Smooth muscle cell (in vitro differentiated cells): ENCODE measurements around the gene RASSF4. TPM values are rescaled to one million over a fixed set of nuclear protein-coding genes. Genes with fewer than 3 reads are reported as not detected.

Experiments
- DNase-seq: peaks from one replicate; lab custom pipeline; 2025; ENCODE audit not compliant: unreplicated experiment; lab: John Stamatoyannopoulos, UW
- H2AFZ ChIP-seq: fragments of 200-600 bp; sonication (generic); 2 replicates; pipeline ENCODE4 v1.6.0; 2016; ENCODE audit warnings: antibody characterized with exemption, low read depth, mild to moderate bottlenecking
- H3F3A ChIP-seq: fragments of 200-600 bp; sonication (generic); 2 replicates; pipeline ENCODE4 v1.6.0; 2017; ENCODE audit warnings: antibody characterized with exemption, low read depth
- H3K27ac ChIP-seq: fragments of 200-600 bp; sonication (generic); 2 replicates; pipeline ENCODE4 v1.5.1; 2016; ENCODE audit warnings: low read depth, mild to moderate bottlenecking
- H3K27me3 ChIP-seq: fragments of 200-600 bp; sonication (generic); 2 replicates; pipeline ENCODE4 v1.6.1; 2016; ENCODE audit warnings: low read depth, mild to moderate bottlenecking
- H3K36me3 ChIP-seq: fragments of 200-600 bp; sonication (generic); 2 replicates; pipeline ENCODE4 v1.5.1; 2016; ENCODE audit warnings: low read depth
- H3K4me1 ChIP-seq: fragments of 200-600 bp; sonication (generic); 2 replicates; pipeline ENCODE4 v1.5.1; 2016; ENCODE audit warnings: low read depth
- H3K4me2 ChIP-seq: fragments of 200-600 bp; sonication (generic); 2 replicates; pipeline ENCODE4 v1.6.0; 2016; ENCODE audit warnings: mild to moderate bottlenecking
- H3K4me3 ChIP-seq: fragments of 200-600 bp; sonication (generic); 2 replicates; pipeline ENCODE4 v1.5.1; 2016; ENCODE audit warnings: mild to moderate bottlenecking
- H3K79me2 ChIP-seq: fragments of 200-600 bp; sonication (generic); 2 replicates; pipeline ENCODE4 v1.6.0; 2016; ENCODE audit warnings: low read depth, mild to moderate bottlenecking
- H3K9ac ChIP-seq: fragments of 200-600 bp; sonication (generic); 2 replicates; pipeline ENCODE4 v1.6.0; 2016; ENCODE audit warnings: low read depth
- H3K9me3 ChIP-seq: fragments of 200-600 bp; sonication (generic); replicated peaks from 2 replicates; pipeline ENCODE4 v1.5.1; 2016; ENCODE audit warnings: low read depth
- H4K20me1 ChIP-seq: fragments of 200-600 bp; sonication (generic); 2 replicates; pipeline ENCODE4 v1.6.0; 2016; ENCODE audit warnings: low read depth
- WGBS: methylation state at CpG from one replicate; pipeline ENCODE4 v1.1.7; 2016; ENCODE audit warnings: low lambda C conversion rate; 5-methylcytosine and 5-hydroxymethylcytosine counted together
- polyA plus RNA-seq: library from polyadenylated mRNA; unstranded; fragments of >200 nt; fragmentation: Nextera tagmentation; extraction: Ambion mirVana; gene quantifications from 2 replicates; pipeline ENCODE4 v1.2.1, GENCODE V29; 2016
- total RNA-seq: library from RNA; depleted of rRNA; stranded (reverse); fragments of >200 nt; gene quantifications from 2 replicates; pipeline ENCODE4 v1.2.3, GENCODE V29; 2014
- TF ChIP-seq, protein P1 (sequence below): fragments of 200-600 bp; sonication (generic); IDR thresholded peaks from 2 replicates; pipeline ENCODE4 v1.5.1; 2017; ENCODE audit warnings: borderline replicate concordance, mild to moderate bottlenecking, antibody characterized with exemption; ENCODE audit not compliant: insufficient read depth, poor library complexity, severe bottlenecking

RASSF4 gene
- total and polyA plus RNA-seq, 2 experiments from 2014 or later = 8.3 to 14.8 TPM

- Histone ChIP-seq H3K27ac (no peak overlapping the region), H3K9me3 (no peaks in the 10 kb centered on the region), H3K4me1 (peaks cover 29% of the 10 kb centered on the region), H2AFZ (no peak overlapping the region), H4K20me1 (no peaks in the 10 kb centered on the region), H3K36me3 (no peaks in the 10 kb centered on the region), H3K4me3 (no peak overlapping the region), H3K79me2 (no peaks in the 10 kb centered on the region), H3F3A (peaks cover 2% of the 10 kb centered on the region), H3K4me2 (no peak overlapping the region), H3K27me3 (no peaks in the 10 kb centered on the region), H3K9ac (no peak overlapping the region)
- no peak for DNase-seq
- TF ChIP-seq, protein P1, sequence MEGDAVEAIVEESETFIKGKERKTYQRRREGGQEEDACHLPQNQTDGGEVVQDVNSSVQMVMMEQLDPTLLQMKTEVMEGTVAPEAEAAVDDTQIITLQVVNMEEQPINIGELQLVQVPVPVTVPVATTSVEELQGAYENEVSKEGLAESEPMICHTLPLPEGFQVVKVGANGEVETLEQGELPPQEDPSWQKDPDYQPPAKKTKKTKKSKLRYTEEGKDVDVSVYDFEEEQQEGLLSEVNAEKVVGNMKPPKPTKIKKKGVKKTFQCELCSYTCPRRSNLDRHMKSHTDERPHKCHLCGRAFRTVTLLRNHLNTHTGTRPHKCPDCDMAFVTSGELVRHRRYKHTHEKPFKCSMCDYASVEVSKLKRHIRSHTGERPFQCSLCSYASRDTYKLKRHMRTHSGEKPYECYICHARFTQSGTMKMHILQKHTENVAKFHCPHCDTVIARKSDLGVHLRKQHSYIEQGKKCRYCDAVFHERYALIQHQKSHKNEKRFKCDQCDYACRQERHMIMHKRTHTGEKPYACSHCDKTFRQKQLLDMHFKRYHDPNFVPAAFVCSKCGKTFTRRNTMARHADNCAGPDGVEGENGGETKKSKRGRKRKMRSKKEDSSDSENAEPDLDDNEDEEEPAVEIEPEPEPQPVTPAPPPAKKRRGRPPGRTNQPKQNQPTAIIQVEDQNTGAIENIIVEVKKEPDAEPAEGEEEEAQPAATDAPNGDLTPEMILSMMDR = no peak
- WGBS = 96% methylated on average over 10 of the region's 10 CpGs
Measured at GRCh38 chr10:44988957-44989585, 29.5 kb downstream of the RASSF4 start.

GRCh38 chr10:44989597-44990301 is 30.1 kb downstream of the RASSF4 start:
- WGBS = 86% methylated on average over 14 of the region's 14 CpGs
- no peak overlapping the region for H3K4me2 ChIP-seq
- no peak overlapping the region for H3K9ac ChIP-seq
- no peaks in the 10 kb centered on the region for H3K36me3 ChIP-seq
- peaks cover 6% of the 10 kb centered on the region for H3F3A ChIP-seq
- H4K20me1 ChIP-seq = no peaks in the 10 kb centered on the region
- H3K9me3 ChIP-seq = no peaks in the 10 kb centered on the region
- no peak for DNase-seq
- TF ChIP-seq, protein P1 = no peak
- H3K4me3 ChIP-seq = no peak overlapping the region
- no peaks in the 10 kb centered on the region for H3K27me3 ChIP-seq
- no peaks in the 10 kb centered on the region for H3K79me2 ChIP-seq
- peaks cover 32% of the 10 kb centered on the region for H3K4me1 ChIP-seq
- H3K27ac ChIP-seq = no peak overlapping the region
- H2AFZ ChIP-seq = no peak overlapping the region

GRCh38 chr10:44990302-44990655 is 30.7 kb downstream of the RASSF4 start:
- H3K36me3 ChIP-seq = no peaks in the 10 kb centered on the region
- TF ChIP-seq, protein P1 = peak; percentile 25
- DNase-seq = no peak
- peaks cover 32% of the 10 kb centered on the region for H3K4me1 ChIP-seq
- H3K27ac ChIP-seq = no peak overlapping the region
- no peak overlapping the region for H2AFZ ChIP-seq
- no peak overlapping the region for H3K4me3 ChIP-seq
- H3K9me3 ChIP-seq = no peaks in the 10 kb centered on the region
- H3K79me2 ChIP-seq = no peaks in the 10 kb centered on the region
- H3F3A ChIP-seq = peaks cover 6% of the 10 kb centered on the region
- H3K9ac ChIP-seq = no peak overlapping the region
- H4K20me1 ChIP-seq = no peaks in the 10 kb centered on the region
- no peaks in the 10 kb centered on the region for H3K27me3 ChIP-seq
- 15% methylated on average over 8 of the region's 8 CpGs for WGBS
- H3K4me2 ChIP-seq = no peak overlapping the region
